HEK293 (cell line): ENCODE results near the gene METTL5.
A peak's percentile ranks its signal among the peaks of the same experiment; 100 is the strongest.

ENCODE experiments used
- CTCF ChIA-PET: fragments of 350-600 bp; formaldehyde crosslinking; extraction: SDS; loops from one replicate; lab custom pipeline; 2021; ENCODE audit warnings: antibody characterized with exemption; lab: Yijun Ruan, JAX
- POLR2A ChIA-PET: fragments of 300-600 bp; formaldehyde crosslinking; extraction: SDS; loops from one replicate; lab custom pipeline; 2020; ENCODE audit warnings: antibody characterized with exemption, inconsistent platforms; lab: Yijun Ruan, JAX
- H3K27ac ChIP-seq: fragments of 200-500 bp; sonication (Bioruptor generic); 2 replicates; pipeline ENCODE4 v1.5.1; 2014; ENCODE audit warnings: low read depth, low read length, control low read depth, inconsistent platforms; ENCODE audit errors: extremely low read depth
- H3K36me3 ChIP-seq, 2 experiments: fragments of 200-500 bp in 1 of 2; sonication (Bioruptor generic) in 1 of 2; 1 replicate in 1 of 2; 2 replicates in 1 of 2; pipeline ENCODE4 v1.5.1; 2014 to 2017; ENCODE audit warnings: inconsistent platforms in 2 of 2, low read length in 2 of 2; ENCODE audit not compliant: control insufficient read depth in 2 of 2, insufficient read depth in 1 of 2
- H3K4me1 ChIP-seq: fragments of 200-500 bp; sonication (Bioruptor generic); 2 replicates; pipeline ENCODE4 v1.5.1; 2014; ENCODE audit warnings: mild to moderate bottlenecking, low read length, inconsistent platforms; ENCODE audit not compliant: control insufficient read depth, insufficient read depth
- H3K4me3 ChIP-seq: 2 replicates; pipeline ENCODE4 v1.5.1; 2011; ENCODE audit warnings: low read depth, mild to moderate bottlenecking, control low read depth, low read length, moderate library complexity
- H3K9me3 ChIP-seq: fragments of 200-500 bp; sonication (Bioruptor generic); 2 replicates; pipeline ENCODE4 v1.5.1; 2014; ENCODE audit warnings: low read depth, low read length, inconsistent platforms; ENCODE audit not compliant: control insufficient read depth, insufficient read depth
- ELK4 ChIP-seq: IDR thresholded peaks from 2 replicates; pipeline ENCODE4 v1.6.1; 2011; ENCODE audit warnings: mild to moderate bottlenecking, low read depth, low read length, borderline replicate concordance
- IKZF3 ChIP-seq: fragments of 450-650 bp; IDR thresholded peaks from 2 replicates; pipeline ENCODE4 v1.5.0; 2018; ENCODE audit warnings: missing biosample characterization, mild to moderate bottlenecking, missing genetic modification characterization, moderate library complexity
- KLF9 ChIP-seq: fragments of 450-650 bp; formaldehyde crosslinking; IDR thresholded peaks from 2 replicates; pipeline ENCODE4 v1.5.1; 2016; ENCODE audit warnings: missing biosample characterization, missing genetic modification characterization, low read depth
- OVOL3 ChIP-seq: fragments of 450-650 bp; formaldehyde crosslinking; IDR thresholded peaks from 2 replicates; pipeline ENCODE4 v1.5.1; 2016; ENCODE audit warnings: missing biosample characterization, missing genetic modification characterization
- PRDM4 ChIP-seq: fragments of 450-650 bp; formaldehyde crosslinking; IDR thresholded peaks from 2 replicates; pipeline ENCODE4 v1.5.1; 2017; ENCODE audit warnings: missing biosample characterization, missing genetic modification characterization
- ZBTB17 ChIP-seq: fragments of 450-650 bp; formaldehyde crosslinking; IDR thresholded peaks from 2 replicates; pipeline ENCODE4 v1.5.1; 2016; ENCODE audit warnings: missing biosample characterization, missing genetic modification characterization
- ZBTB48 ChIP-seq: fragments of 450-650 bp; formaldehyde crosslinking; IDR thresholded peaks from 2 replicates; pipeline ENCODE4 v1.5.1; 2016; ENCODE audit warnings: missing biosample characterization, missing genetic modification characterization
- ZEB2 ChIP-seq: fragments of 450-650 bp; formaldehyde crosslinking; IDR thresholded peaks from 2 replicates; pipeline ENCODE4 v1.5.1; 2016; ENCODE audit warnings: missing biosample characterization, missing genetic modification characterization
- ZFP41 ChIP-seq: fragments of 450-650 bp; formaldehyde crosslinking; IDR thresholded peaks from 2 replicates; pipeline ENCODE4 v1.5.1; 2016; ENCODE audit warnings: missing biosample characterization, missing genetic modification characterization, borderline replicate concordance
- ZNF112 ChIP-seq: fragments of 450-650 bp; formaldehyde crosslinking; IDR thresholded peaks from 2 replicates; pipeline ENCODE4 v1.5.0; 2017; ENCODE audit warnings: missing biosample characterization, missing genetic modification characterization
- ZNF114 ChIP-seq: fragments of 450-650 bp; formaldehyde crosslinking; IDR thresholded peaks from 2 replicates; pipeline ENCODE4 v1.5.0; 2017; ENCODE audit warnings: missing biosample characterization, missing genetic modification characterization
- ZNF148 ChIP-seq: fragments of 450-650 bp; formaldehyde crosslinking; IDR thresholded peaks from 2 replicates; pipeline ENCODE4 v1.5.0; 2017; ENCODE audit warnings: missing biosample characterization, missing genetic modification characterization, borderline replicate concordance
- ZNF184 ChIP-seq: fragments of 450-650 bp; IDR thresholded peaks from 2 replicates; pipeline ENCODE4 v1.5.1; 2018; ENCODE audit warnings: missing biosample characterization, mild to moderate bottlenecking, missing genetic modification characterization
- ZNF202 ChIP-seq: fragments of 450-650 bp; formaldehyde crosslinking; IDR thresholded peaks from 2 replicates; pipeline ENCODE4 v1.5.1; 2016; ENCODE audit warnings: missing biosample characterization, missing genetic modification characterization, borderline replicate concordance
- ZNF354C ChIP-seq: fragments of 450-650 bp; formaldehyde crosslinking; IDR thresholded peaks from 2 replicates; pipeline ENCODE4 v1.5.1; 2016; ENCODE audit warnings: missing biosample characterization, missing genetic modification characterization, low read depth, borderline replicate concordance
- ZNF366 ChIP-seq: fragments of 450-650 bp; formaldehyde crosslinking; conservative IDR thresholded peaks from 2 replicates; pipeline ENCODE4 v1.5.1; 2016; ENCODE audit warnings: missing biosample characterization, missing genetic modification characterization
- ZNF426 ChIP-seq: fragments of 450-650 bp; formaldehyde crosslinking; IDR thresholded peaks from 2 replicates; pipeline ENCODE4 v1.5.1; 2017; ENCODE audit warnings: missing biosample characterization, missing genetic modification characterization, mild to moderate bottlenecking, inconsistent platforms, moderate library complexity
- ZNF501 ChIP-seq: fragments of 450-650 bp; formaldehyde crosslinking; IDR thresholded peaks from 2 replicates; pipeline ENCODE4 v1.5.1; 2016; ENCODE audit warnings: missing biosample characterization, missing genetic modification characterization
- ZNF621 ChIP-seq: fragments of 450-650 bp; formaldehyde crosslinking; IDR thresholded peaks from 2 replicates; pipeline ENCODE4 v1.5.1; 2017; ENCODE audit warnings: missing biosample characterization, missing genetic modification characterization
- ZNF639 ChIP-seq: fragments of 450-650 bp; formaldehyde crosslinking; IDR thresholded peaks from 2 replicates; pipeline ENCODE4 v1.5.1; 2016; ENCODE audit warnings: missing biosample characterization, missing genetic modification characterization
- ZNF660 ChIP-seq: fragments of 450-650 bp; IDR thresholded peaks from 2 replicates; pipeline ENCODE4 v1.5.1; 2018; ENCODE audit warnings: missing biosample characterization, mild to moderate bottlenecking, missing genetic modification characterization
- ZSCAN16 ChIP-seq: fragments of 450-650 bp; formaldehyde crosslinking; IDR thresholded peaks from 2 replicates; pipeline ENCODE4 v1.5.1; 2016; ENCODE audit warnings: missing biosample characterization, missing genetic modification characterization
- TF ChIP-seq, protein P1 (sequence below): fragments of 450-650 bp; formaldehyde crosslinking; IDR thresholded peaks from 2 replicates; pipeline ENCODE4 v1.5.1; 2016; ENCODE audit warnings: missing biosample characterization, missing genetic modification characterization

METTL5 gene

DNA sequence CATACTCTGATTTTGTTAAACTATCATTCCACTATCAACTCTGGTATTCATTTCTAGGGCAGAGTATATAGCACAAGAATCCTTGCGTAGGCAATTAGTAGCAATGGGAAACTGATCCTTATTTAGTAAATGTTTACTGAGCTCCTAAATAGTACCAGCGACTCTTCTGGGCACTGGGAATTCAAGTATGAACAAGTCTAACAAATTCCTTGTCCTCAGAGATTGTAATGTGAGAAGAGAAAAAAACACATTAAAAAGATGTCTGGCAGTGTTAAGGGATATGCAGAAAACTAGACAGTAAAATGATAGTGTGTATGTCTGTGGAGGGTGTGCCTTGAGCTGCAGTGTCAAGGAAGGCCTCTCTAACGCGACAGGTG, 721 bp downstream of the METTL5 start:
- H3K27ac ChIP-seq, result peak overlapping the region; percentile 70
- H3K36me3 ChIP-seq, result peaks cover 6 to 18% of the 10 kb centered on the region in 2 experiments; a peak in 2 of 3 replicates
- ChIA-PET POLR2A (interaction anchor here (1.0 to 1.4 kb wide), 2 partner anchors 9 to 25 kb away, joined by 5 to 6 read pairs; partner anchors contain the start of gene SSB), CTCF (interaction anchor here (0.5 to 2.1 kb wide), 13 partner anchors 9 to 372 kb away, joined by 3 to 10 read pairs (median 3); no protein-coding TSS in a partner anchor)
- no peaks in the 10 kb centered on the region; the same call in 1 of the 2 replicates for H3K4me1 ChIP-seq
- peak overlapping the region; percentile 82 for H3K4me3 ChIP-seq
- TF ChIP-seq ZNF114 (tag by site-specific recombination), result no peak
- 0 out of 2 replicates have a peak, but pooled peaks have one; percentile 24 for TF ChIP-seq IKZF3 (tag by site-specific recombination)
- TF ChIP-seq ZBTB48 (tag by site-specific recombination), result peak; percentile 47; the same call in 1 of the 2 replicates
- TF ChIP-seq ZFP41 (tag by site-specific recombination), result no peak
- no peak for TF ChIP-seq ZNF621
- TF ChIP-seq OVOL3, result no peak
- 0 out of 2 replicates have a peak, but pooled peaks have one; percentile 33 for TF ChIP-seq PRDM4 (tag by site-specific recombination)
- 0 out of 2 replicates have a peak, but pooled peaks have one; percentile 35 for TF ChIP-seq ZNF366 (tag by site-specific recombination)
- no peak for TF ChIP-seq ZNF354C (tag by site-specific recombination)
- TF ChIP-seq ZNF148 (tag by site-specific recombination), result no peak
- TF ChIP-seq ELK4, result no peak
- TF ChIP-seq KLF9 (tag by site-specific recombination), result no peak
- TF ChIP-seq ZNF202 (tag by site-specific recombination), result no peak
- TF ChIP-seq ZEB2 (tag by site-specific recombination), result 0 out of 2 replicates have a peak, but pooled peaks have one; percentile 24
- no peak for TF ChIP-seq ZNF426 (tag by site-specific recombination)
- TF ChIP-seq ZBTB17 (tag by site-specific recombination), result no peak
- TF ChIP-seq, protein P1, sequence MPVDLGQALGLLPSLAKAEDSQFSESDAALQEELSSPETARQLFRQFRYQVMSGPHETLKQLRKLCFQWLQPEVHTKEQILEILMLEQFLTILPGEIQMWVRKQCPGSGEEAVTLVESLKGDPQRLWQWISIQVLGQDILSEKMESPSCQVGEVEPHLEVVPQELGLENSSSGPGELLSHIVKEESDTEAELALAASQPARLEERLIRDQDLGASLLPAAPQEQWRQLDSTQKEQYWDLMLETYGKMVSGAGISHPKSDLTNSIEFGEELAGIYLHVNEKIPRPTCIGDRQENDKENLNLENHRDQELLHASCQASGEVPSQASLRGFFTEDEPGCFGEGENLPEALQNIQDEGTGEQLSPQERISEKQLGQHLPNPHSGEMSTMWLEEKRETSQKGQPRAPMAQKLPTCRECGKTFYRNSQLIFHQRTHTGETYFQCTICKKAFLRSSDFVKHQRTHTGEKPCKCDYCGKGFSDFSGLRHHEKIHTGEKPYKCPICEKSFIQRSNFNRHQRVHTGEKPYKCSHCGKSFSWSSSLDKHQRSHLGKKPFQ (tag by site-specific recombination), result no peak
- no peak for TF ChIP-seq ZNF184 (tag by site-specific recombination)
- TF ChIP-seq ZNF639 (tag by site-specific recombination), result no peak
- TF ChIP-seq ZNF660 (tag by site-specific recombination), result 0 out of 2 replicates have a peak, but pooled peaks have one; percentile 12
- TF ChIP-seq ZSCAN16, result peak; percentile 87
- no peak for TF ChIP-seq ZNF112
- TF ChIP-seq ZNF501 (tag by site-specific recombination), result no peak
- no peaks in the 10 kb centered on the region for H3K9me3 ChIP-seq
